Progenitor cell of endocrine pancreas (in vitro differentiated cells): Measurements from ENCODE around the gene STK33. TPM values are rescaled to one million over a fixed set of nuclear protein-coding genes. Genes with fewer than 3 reads are reported as not detected.

Experiments used
- DNase-seq: peaks from one replicate; pipeline ENCODE4 v3.0.0; 2021; ENCODE audit warnings: low spot score; ENCODE audit not compliant: unreplicated experiment
- H3K27ac Mint-ChIP-seq: 2 replicates; pipeline ENCODE4 v1.8.0; 2021; ENCODE audit warnings: mild to moderate bottlenecking, moderate library complexity, mixed read lengths
- H3K27me3 Mint-ChIP-seq: 2 replicates; pipeline ENCODE4 v1.8.0; 2021; ENCODE audit warnings: mixed read lengths
- H3K36me3 Mint-ChIP-seq: 2 replicates; pipeline ENCODE4 v1.8.0; 2022; ENCODE audit warnings: mixed read lengths; ENCODE audit not compliant: insufficient read depth
- H3K4me1 Mint-ChIP-seq: 2 replicates; pipeline ENCODE4 v1.8.0; 2021; ENCODE audit warnings: low read depth, mixed read lengths
- H3K4me3 Mint-ChIP-seq: 2 replicates; pipeline ENCODE4 v1.8.0; 2021; ENCODE audit warnings: low read depth, mild to moderate bottlenecking, moderate library complexity, mixed read lengths
- H3K9me3 Mint-ChIP-seq: 2 replicates; pipeline ENCODE4 v1.8.0; 2021; ENCODE audit warnings: low read depth, mixed read lengths
- CTCF ChIP-seq: fragments of 200-600 bp; sonication (generic); IDR thresholded peaks from one replicate; pipeline ENCODE4 v1.5.0; 2021; ENCODE audit warnings: antibody characterized with exemption, mild to moderate bottlenecking; ENCODE audit not compliant: unreplicated experiment
- total RNA-seq: library from RNA; stranded (reverse); gene quantifications from 2 replicates; pipeline ENCODE4 v1.2.1, GENCODE V29; 2021

STK33 gene
- total RNA-seq, 1 donor from 2014 or later: 23.4 TPM

GRCh38 chr11:8459711-8460399, 134.2 kb downstream of the STK33 start:
- Mint-ChIP-seq H3K36me3 (peaks cover 1% of the 10 kb centered on the region), H3K4me1 (peaks cover under 1% of the 10 kb centered on the region), H3K4me3 (no peak overlapping the region), H3K27ac (no peak overlapping the region), H3K27me3 (no peaks in the 10 kb centered on the region), H3K9me3 (no peaks in the 10 kb centered on the region)
- no peak for TF ChIP-seq CTCF
- no peak for DNase-seq

- H3K27me3 Mint-ChIP-seq: no peaks in the 10 kb centered on the region
- no peak for DNase-seq
- no peak for TF ChIP-seq CTCF
- H3K9me3 Mint-ChIP-seq: no peaks in the 10 kb centered on the region
- no peaks in the 10 kb centered on the region for H3K36me3 Mint-ChIP-seq
- H3K27ac Mint-ChIP-seq: no peak overlapping the region
- H3K4me3 Mint-ChIP-seq: no peak overlapping the region
- no peaks in the 10 kb centered on the region for H3K4me1 Mint-ChIP-seq
These were observed 151.7 kb downstream of the STK33 start for GRCh38 chr11:8442301-8442700.

- Mint-ChIP-seq H3K36me3 (no peaks in the 10 kb centered on the region), H3K27me3 (no peaks in the 10 kb centered on the region), H3K4me1 (no peaks in the 10 kb centered on the region), H3K9me3 (no peaks in the 10 kb centered on the region), H3K4me3 (no peak overlapping the region), H3K27ac (no peak overlapping the region)
- no peak for TF ChIP-seq CTCF
- no peak for DNase-seq
These were observed 153.4 kb downstream of the STK33 start for GRCh38 chr11:8440649-8441048.

GRCh38 chr11:8429483-8429882, 164.5 kb downstream of the STK33 start:
- no peak for TF ChIP-seq CTCF
- H3K4me1 Mint-ChIP-seq: peaks cover 6% of the 10 kb centered on the region
- peaks cover 3% of the 10 kb centered on the region for H3K9me3 Mint-ChIP-seq

GRCh38 chr11:8426076-8426475, 168.0 kb downstream of the STK33 start:
- H3K4me1 Mint-ChIP-seq: peaks cover 6% of the 10 kb centered on the region
- H3K27ac Mint-ChIP-seq: peak overlapping the region; percentile 70
- no peaks in the 10 kb centered on the region for H3K27me3 Mint-ChIP-seq
- peaks cover 11% of the 10 kb centered on the region for H3K36me3 Mint-ChIP-seq
- no peak for DNase-seq
- no peak for TF ChIP-seq CTCF
- H3K4me3 Mint-ChIP-seq: no peak overlapping the region
- H3K9me3 Mint-ChIP-seq: peaks cover 3% of the 10 kb centered on the region

More at GRCh38 chr11:8429483-8429882, 164.5 kb downstream of the STK33 start:
- Mint-ChIP-seq H3K36me3 (peaks cover 12% of the 10 kb centered on the region), H3K4me3 (no peak overlapping the region), H3K27me3 (no peaks in the 10 kb centered on the region), H3K27ac (no peak overlapping the region)
- no peak for DNase-seq
